IMR-90 (cell line): ENCODE data around the gene HSD3B2. TPM values are rescaled to one million over a fixed set of nuclear protein-coding genes. Genes with fewer than 3 reads are reported as not detected.

ENCODE experiments used
- ATAC-seq: fragments of 200-7000 bp; cut with Tn5 transposase; 2 replicates; pipeline ENCODE4 v1.9.1; 2020; ENCODE audit warnings: low read depth, mild to moderate bottlenecking, moderate library complexity
- BruUV-seq: library from RNA; stranded (reverse); fragments of 400-500 nt; replicated peaks from 2 replicates; lab custom pipeline; 2021; lab: Mats Ljungman, UMichigan
- CTCF ChIA-PET: fragments of 300-600 bp; formaldehyde crosslinking; extraction: SDS; loops from one replicate; lab custom pipeline; 2021; ENCODE audit warnings: antibody characterized with exemption; lab: Yijun Ruan, JAX
- POLR2A ChIA-PET: fragments of 300-600 bp; sonication (Branson Sonifier 250); formaldehyde crosslinking; loops from one replicate; lab custom pipeline; 2022; ENCODE audit warnings: antibody characterized with exemption; ENCODE audit not compliant: unreplicated experiment; lab: Charles Lee
- DNase-seq: peaks from one replicate; pipeline ENCODE4 v3.0.0; 2013
- H2AFZ ChIP-seq: replicated peaks from 2 replicates; pipeline ENCODE3; 2013; ENCODE audit warnings: low read length, mild to moderate bottlenecking; ENCODE audit not compliant: poor library complexity
- H2AK5ac ChIP-seq: 2 replicates; pipeline ENCODE4 v1.6.1; 2013; ENCODE audit warnings: low read depth, low read length, inconsistent platforms
- H2AK9ac ChIP-seq: replicated peaks from 2 replicates; pipeline ENCODE3; 2013; ENCODE audit warnings: mild to moderate bottlenecking, low read depth, low read length, moderate library complexity; ENCODE audit not compliant: poor library complexity
- H2BK120ac ChIP-seq: 2 replicates; pipeline ENCODE4 v1.6.1; 2013; ENCODE audit warnings: low read depth, low read length, inconsistent platforms
- H2BK15ac ChIP-seq: 3 replicates; pipeline ENCODE4 v1.6.1; 2013; ENCODE audit warnings: low read depth, low read length, inconsistent platforms
- H2BK20ac ChIP-seq: 2 replicates; pipeline ENCODE4 v1.6.1; 2013; ENCODE audit warnings: low read depth, mild to moderate bottlenecking, inconsistent platforms, low read length, moderate library complexity
- H2BK5ac ChIP-seq: 2 replicates; pipeline ENCODE4 v1.6.1; 2013; ENCODE audit warnings: mild to moderate bottlenecking, low read depth, low read length, inconsistent platforms; ENCODE audit not compliant: poor library complexity, severe bottlenecking
- H3K14ac ChIP-seq: replicated peaks from 2 replicates; pipeline ENCODE4 v1.6.1; 2013; ENCODE audit warnings: low read depth, low read length, inconsistent platforms
- H3K18ac ChIP-seq: 2 replicates; pipeline ENCODE4 v1.6.1; 2013; ENCODE audit warnings: low read depth, low read length, control low read depth
- H3K23ac ChIP-seq: 2 replicates; pipeline ENCODE4 v1.6.1; 2013; ENCODE audit warnings: low read depth, low read length, inconsistent platforms
- H3K27ac ChIP-seq: 2 replicates; pipeline ENCODE4 v1.5.1; 2013; ENCODE audit warnings: mild to moderate bottlenecking, control low read depth, low read length; ENCODE audit not compliant: insufficient read depth
- H3K27me3 ChIP-seq: 2 replicates; pipeline ENCODE4 v1.6.1; 2013; ENCODE audit warnings: low read length; ENCODE audit not compliant: control insufficient read depth, insufficient read depth
- H3K36me3 ChIP-seq: 2 replicates; pipeline ENCODE4 v1.6.1; 2013; ENCODE audit warnings: low read length, mixed read lengths; ENCODE audit not compliant: control insufficient read depth, insufficient read depth
- H3K4ac ChIP-seq: 2 replicates; pipeline ENCODE4 v1.6.1; 2013; ENCODE audit warnings: low read depth, low read length, inconsistent platforms
- H3K4me1 ChIP-seq: 2 replicates; pipeline ENCODE4 v1.6.1; 2013; ENCODE audit warnings: low read length, mixed read lengths; ENCODE audit not compliant: control insufficient read depth, insufficient read depth
- H3K4me2 ChIP-seq: 2 replicates; pipeline ENCODE4 v1.6.1; 2013; ENCODE audit warnings: low read depth, mild to moderate bottlenecking, control low read depth, low read length, moderate library complexity
- H3K4me3 ChIP-seq: 2 replicates; pipeline ENCODE4 v1.5.1; 2013; ENCODE audit warnings: low read depth, mild to moderate bottlenecking, control low read depth, low read length, moderate library complexity; ENCODE audit not compliant: insufficient read depth
- H3K56ac ChIP-seq: 2 replicates; pipeline ENCODE4 v1.6.1; 2013; ENCODE audit warnings: low read length, inconsistent platforms; ENCODE audit not compliant: insufficient read depth; ENCODE audit errors: extremely low read depth
- H3K79me1 ChIP-seq, 2 experiments: 2 replicates each; pipeline ENCODE4 v1.6.1; 2013; ENCODE audit warnings: low read length in 2 of 2, inconsistent platforms in 1 of 2, low read depth in 1 of 2
- H3K9ac ChIP-seq: 2 replicates; pipeline ENCODE4 v1.6.1; 2013; ENCODE audit warnings: low read depth, low read length, control low read depth
- H3K9me1 ChIP-seq: 2 replicates; pipeline ENCODE4 v1.6.1; 2013; ENCODE audit warnings: low read length, inconsistent platforms; ENCODE audit not compliant: insufficient read depth
- H3K9me3 ChIP-seq: 2 replicates; pipeline ENCODE4 v1.6.1; 2013; ENCODE audit warnings: low read length; ENCODE audit not compliant: control insufficient read depth, insufficient read depth
- H4K20me1 ChIP-seq: 2 replicates; pipeline ENCODE4 v1.6.1; 2013; ENCODE audit warnings: low read length, inconsistent platforms; ENCODE audit not compliant: insufficient read depth
- H4K5ac ChIP-seq: 2 replicates; pipeline ENCODE4 v1.6.1; 2013; ENCODE audit warnings: mild to moderate bottlenecking, low read depth, low read length, control low read depth
- H4K8ac ChIP-seq, 2 experiments: 2 replicates each; pipeline ENCODE4 v1.6.1; 2013; ENCODE audit warnings: low read depth in 2 of 2, low read length in 2 of 2, control low read depth in 1 of 2, inconsistent platforms in 1 of 2
- H4K91ac ChIP-seq: 2 replicates; pipeline ENCODE4 v1.6.1; 2013; ENCODE audit warnings: low read depth, low read length, inconsistent platforms; ENCODE audit not compliant: insufficient read depth
- BHLHE40 ChIP-seq: fragments of 150-350 bp; IDR thresholded peaks from 2 replicates; pipeline ENCODE4 v1.6.1; 2016; ENCODE audit warnings: mild to moderate bottlenecking, low read depth, low read length
- CEBPB ChIP-seq: IDR thresholded peaks from 2 replicates; pipeline ENCODE4 v1.6.1; 2012; ENCODE audit warnings: low read depth, low read length, improper control_type of control experiment
- CHD1 ChIP-seq: IDR thresholded peaks from 2 replicates; pipeline ENCODE4 v1.6.1; 2012; ENCODE audit warnings: low read depth, low read length, improper control_type of control experiment
- MAFK ChIP-seq: IDR thresholded peaks from 2 replicates; pipeline ENCODE4 v1.6.1; 2012; ENCODE audit warnings: low read depth, low read length, improper control_type of control experiment
- MAZ ChIP-seq: IDR thresholded peaks from 2 replicates; pipeline ENCODE4 v1.6.1; 2012; ENCODE audit warnings: low read depth, mild to moderate bottlenecking, low read length, improper control_type of control experiment, moderate library complexity, borderline replicate concordance
- MXI1 ChIP-seq: IDR thresholded peaks from 2 replicates; pipeline ENCODE4 v1.6.1; 2012; ENCODE audit warnings: low read depth, mild to moderate bottlenecking, low read length, moderate library complexity, borderline replicate concordance
- POLR2A ChIP-seq: IDR thresholded peaks from 2 replicates; pipeline ENCODE4 v1.6.1; 2012; ENCODE audit warnings: mild to moderate bottlenecking, low read depth, low read length
- RAD21 ChIP-seq: IDR thresholded peaks from 2 replicates; pipeline ENCODE4 v1.6.1; 2012; ENCODE audit warnings: low read length, improper control_type of control experiment
- RCOR1 ChIP-seq: IDR thresholded peaks from 2 replicates; pipeline ENCODE4 v1.6.1; 2012; ENCODE audit warnings: mild to moderate bottlenecking, low read length, improper control_type of control experiment; ENCODE audit not compliant: insufficient replicate concordance
- RFX5 ChIP-seq: IDR thresholded peaks from 2 replicates; pipeline ENCODE4 v1.8.0; 2012; ENCODE audit warnings: low read depth, mild to moderate bottlenecking, low read length, moderate library complexity
- SMC3 ChIP-seq: fragments of 150-350 bp; IDR thresholded peaks from 2 replicates; pipeline ENCODE4 v1.6.1; 2016; ENCODE audit warnings: low read depth, mild to moderate bottlenecking, antibody characterized with exemption, low read length, moderate library complexity
- WGBS, 2 experiments: methylation state at CpG; one replicate each; pipeline versions ENCODE4 v1.1.5 to v1.1.7; 2013; ENCODE audit warnings: missing lambda C conversion rate in 2 of 2; ENCODE audit not compliant: insufficient read length in 1 of 2; ENCODE audit errors: extremely low coverage in 2 of 2; 5-methylcytosine and 5-hydroxymethylcytosine counted together
- dilution Hi-C: fragments of 300-500 bp; cut with HindIII; formaldehyde crosslinking; loops from one replicate; pipeline ENCODE4 v1.14.3; 2018; ENCODE audit warnings: low sequenced_read_pairs; ENCODE audit not compliant: unreplicated experiment
- in situ Hi-C: fragments of 300-500 bp; cut with MboI; formaldehyde crosslinking; loops from 3 replicates; pipeline ENCODE4 v1.14.3; 2019; ENCODE audit warnings: low sequenced_read_pairs, inconsistent platforms, mixed read lengths
- intact Hi-C: fragments of 100-400 bp; cut with micrococcal nuclease; formaldehyde crosslinking; loops from 2 replicates; pipeline ENCODE4 v1.10.0; 2022
- polyA plus RNA-seq, 3 experiments: library from polyadenylated mRNA; depleted of rRNA; stranded (reverse); fragments of >200 nt; gene quantifications; 2 replicates each; pipeline ENCODE4 v1.2.3, GENCODE V29; 2012; ENCODE audit warnings: low replicate concordance in 1 of 3
- total RNA-seq: library from RNA; depleted of rRNA; stranded (reverse); fragments of >200 nt; gene quantifications from 2 replicates; pipeline ENCODE4 v1.2.3, GENCODE V29; 2012
- TF ChIP-seq, protein P1 (sequence below): fragments of 150-350 bp; IDR thresholded peaks from 2 replicates; pipeline ENCODE4 v1.6.1; 2016; ENCODE audit warnings: low read depth, mild to moderate bottlenecking, low read length, moderate library complexity, borderline replicate concordance
- TF ChIP-seq, protein P2 (sequence below): fragments of 150-350 bp; IDR thresholded peaks from 2 replicates; pipeline ENCODE4 v1.6.1; 2017; ENCODE audit warnings: mild to moderate bottlenecking, antibody characterized with exemption, low read length, low read depth

Gene HSD3B2
- total and polyA plus RNA-seq, 2 of the 4 experiments (the other 2 are of a cell fraction) = not detected

DNA sequence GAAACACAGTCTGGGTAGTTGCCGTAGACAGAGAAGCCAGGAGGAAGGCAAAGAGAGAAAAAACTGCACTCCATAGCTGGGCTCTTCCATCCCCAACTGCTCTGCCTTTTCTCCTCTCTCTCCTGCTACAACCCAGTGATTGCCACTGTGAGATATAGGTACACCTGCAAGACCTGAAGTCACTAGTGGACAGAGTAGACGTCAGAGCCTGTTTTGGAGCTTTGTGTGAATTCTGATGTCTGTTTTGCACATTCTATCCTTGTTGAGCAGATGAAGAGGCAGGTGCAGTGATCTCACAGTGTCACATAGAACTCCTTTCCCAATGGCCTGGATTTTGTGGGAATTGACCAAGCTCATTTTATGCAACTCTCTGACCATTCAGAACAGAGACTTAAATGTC lies 44.2 kb upstream of the HSD3B2 start:
- no peak overlapping the region for H4K5ac ChIP-seq
- no peak overlapping the region for H3K23ac ChIP-seq
- H3K4me2 ChIP-seq = no peak overlapping the region
- no peaks in the 10 kb centered on the region for H4K20me1 ChIP-seq
- H3K9me1 ChIP-seq = no peaks in the 10 kb centered on the region
- H3K4me1 ChIP-seq = no peaks in the 10 kb centered on the region
- H3K27me3 ChIP-seq = peaks cover 7% of the 10 kb centered on the region
- no peak for ATAC-seq
- in situ Hi-C loops = loop anchor here (25.0 kb wide), 1 partner anchor 1208 kb away; no protein-coding TSS in a partner anchor
- H3K18ac ChIP-seq = no peak overlapping the region
- H3K56ac ChIP-seq = no peak overlapping the region
- intact Hi-C loops = no loop called here
- no peak overlapping the region for H2BK15ac ChIP-seq
- TF ChIP-seq MXI1 = no peak
- no peak for TF ChIP-seq SMC3
- TF ChIP-seq, protein P1, sequence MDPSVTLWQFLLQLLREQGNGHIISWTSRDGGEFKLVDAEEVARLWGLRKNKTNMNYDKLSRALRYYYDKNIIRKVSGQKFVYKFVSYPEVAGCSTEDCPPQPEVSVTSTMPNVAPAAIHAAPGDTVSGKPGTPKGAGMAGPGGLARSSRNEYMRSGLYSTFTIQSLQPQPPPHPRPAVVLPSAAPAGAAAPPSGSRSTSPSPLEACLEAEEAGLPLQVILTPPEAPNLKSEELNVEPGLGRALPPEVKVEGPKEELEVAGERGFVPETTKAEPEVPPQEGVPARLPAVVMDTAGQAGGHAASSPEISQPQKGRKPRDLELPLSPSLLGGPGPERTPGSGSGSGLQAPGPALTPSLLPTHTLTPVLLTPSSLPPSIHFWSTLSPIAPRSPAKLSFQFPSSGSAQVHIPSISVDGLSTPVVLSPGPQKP = no peak
- TF ChIP-seq RCOR1 = no peak
- no peak for TF ChIP-seq CHD1
- TF ChIP-seq BHLHE40 = no peak
- no peak for TF ChIP-seq POLR2A
- no peak for TF ChIP-seq MAFK
- no peak for TF ChIP-seq CEBPB
- TF ChIP-seq RFX5 = no peak
- TF ChIP-seq, protein P2, sequence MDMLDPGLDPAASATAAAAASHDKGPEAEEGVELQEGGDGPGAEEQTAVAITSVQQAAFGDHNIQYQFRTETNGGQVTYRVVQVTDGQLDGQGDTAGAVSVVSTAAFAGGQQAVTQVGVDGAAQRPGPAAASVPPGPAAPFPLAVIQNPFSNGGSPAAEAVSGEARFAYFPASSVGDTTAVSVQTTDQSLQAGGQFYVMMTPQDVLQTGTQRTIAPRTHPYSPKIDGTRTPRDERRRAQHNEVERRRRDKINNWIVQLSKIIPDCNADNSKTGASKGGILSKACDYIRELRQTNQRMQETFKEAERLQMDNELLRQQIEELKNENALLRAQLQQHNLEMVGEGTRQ = no peak
- TF ChIP-seq RAD21 = no peak
- no peak for TF ChIP-seq MAZ
- no peak overlapping the region for H3K14ac ChIP-seq
- no peaks in the 10 kb centered on the region for H3K79me1 ChIP-seq
- no peak overlapping the region for H2BK120ac ChIP-seq
- no TSS peak for BruUV-seq
- H4K8ac ChIP-seq = no peak overlapping the region
- no CpG with 5 or more reads among the region's 2 CpGs for WGBS, 2 experiments
- ChIA-PET CTCF (no interaction called here), POLR2A (no interaction called here)
- no peak overlapping the region for H2AK5ac ChIP-seq
- H3K27ac ChIP-seq = no peak overlapping the region
- H3K9me3 ChIP-seq = no peaks in the 10 kb centered on the region
- H3K9ac ChIP-seq = no peak overlapping the region
- H2AFZ ChIP-seq = no peak overlapping the region
- no peak overlapping the region for H2BK20ac ChIP-seq
- no peak overlapping the region for H4K91ac ChIP-seq
- H2BK5ac ChIP-seq = no peak overlapping the region
- dilution Hi-C loops = no loop called here
- no peak for DNase-seq
- H3K36me3 ChIP-seq = no peaks in the 10 kb centered on the region
- H3K4me3 ChIP-seq = no peak overlapping the region
- H3K4ac ChIP-seq = no peak overlapping the region
- no peak overlapping the region for H2AK9ac ChIP-seq
